ENCODE results near the gene PLA2G2A. TPM values are rescaled to one million over a fixed set of nuclear protein-coding genes. Genes with fewer than 3 reads are reported as not detected.

The PLA2G2A gene
- total RNA-seq (100 to 1,000 TPM in 2 of 10 donors, 10 to 100 TPM in 5, 1 to 10 TPM in 3; 2.8 to 296 (median 32.6) TPM), polyA plus RNA-seq (100 to 1,000 TPM; 349 to 593 TPM)
- long read RNA-seq, donor 1, transcript PLA2G2A-202 (5 exons, 974 nt), result major isoform, 27 of 43 reads
- long read RNA-seq, donor 1, partial matches to known transcripts, result 13 of 43 reads
- long read RNA-seq, donor 1, other reads (novel, unspliced or antisense), result 2 of 43 reads
- long read RNA-seq, donor 2, partial matches to known transcripts, result 4 of 9 reads
- long read RNA-seq, donor 2, other reads (novel, unspliced or antisense), result 2 of 9 reads
- long read RNA-seq, donor 3, partial matches to known transcripts, result 1 of 4 reads
- long read RNA-seq, donor 3, other reads (novel, unspliced or antisense), result 0 of 4 reads

DNA sequence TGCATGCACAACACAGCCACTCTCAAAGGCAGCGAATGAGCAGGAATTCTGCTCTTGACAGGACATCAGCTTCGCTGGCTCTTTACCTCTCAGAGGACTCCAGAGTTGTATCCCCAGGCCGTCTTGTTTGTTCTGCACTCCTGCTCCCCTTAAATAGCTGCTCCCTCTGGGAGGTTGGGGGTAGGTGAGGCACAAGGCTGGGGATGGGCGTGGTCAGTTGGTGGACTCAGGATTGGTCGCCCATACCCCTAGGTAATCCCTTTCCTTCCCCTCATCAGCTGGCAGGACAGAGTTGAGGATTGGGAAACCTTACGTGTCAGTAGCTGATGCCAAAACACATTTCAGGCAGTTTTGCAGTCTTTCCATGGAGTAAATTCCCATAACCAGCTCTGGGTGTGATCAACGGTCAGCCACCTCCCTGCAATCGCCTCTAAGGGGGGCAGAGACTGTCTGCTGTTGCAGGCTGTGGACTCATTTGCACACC is at the start of gene PLA2G2A:
TSS of gene PLA2G2A (minus strand) at position 125 of the 484 bp plus-strand sequence. CDS start 845 bp downstream, outside the sequence.
- Histone ChIP-seq H3K9me3 (no peaks in the 10 kb centered on the region), H3K27me3 (peaks cover 0 to 12% (median 0%) of the 10 kb centered on the region in 7 donors), H3K36me3 (no peaks in the 10 kb centered on the region), H3K4me3 (peak within 1 kb of the TSS in 1 of 10 donors; percentile 7), H3K4me1 (peaks cover 0 to 38% (median 6%) of the 10 kb centered on the region in 9 donors), H3K27ac (peak within 1 kb of the TSS in 1 of 10 donors; percentile 62)
- intact Hi-C loops (cut with DNase I), result loop anchor here in 8 of 10 donors (5.0 to 10.0 kb wide), 7 partner anchors 95 to 218 kb away; partner anchors contain the start of gene PLA2G5 (in 1 of the 8)
- peak in 2 of 8 donors; percentile 11 to 67 for ATAC-seq
- no peak for TF ChIP-seq CTCF (IDR thresholded peaks at IDR 0.05)
- no peak for DNase-seq
- WGBS, 2 donors, result 72 to 76% methylated on average over 8 of the region's 8 CpGs

- no peak for TF ChIP-seq CTCF (IDR thresholded peaks at IDR 0.05)
- 50 to 51% methylated on average over 5 of the region's 5 CpGs for WGBS, 2 donors
- Histone ChIP-seq H3K27ac (peak overlapping the region; percentile 79 to 96 (median 88)), H3K36me3 (no peaks in the 10 kb centered on the region), H3K4me3 (peak overlapping the region; percentile 22 to 58 (median 50)), H3K27me3 (no peaks in the 10 kb centered on the region), H3K4me1 (peaks cover 0 to 36% (median 0%) of the 10 kb centered on the region in 9 donors), H3K9me3 (peaks cover 0 to 12% (median 0%) of the 10 kb centered on the region in 11 donors)
- intact Hi-C loops (cut with DNase I), result loop anchor here in 1 of 10 donors (5.0 kb wide), 1 partner anchor 44 kb away; the partner anchor contains the start of gene PLA2G5
- peak in 1 of 2 donors; percentile 19 for DNase-seq
- peak; percentile 21 to 43 (median 28) for ATAC-seq
These were observed 49.3 kb upstream of the PLA2G2A start for GRCh38 chr1:20028726-20029125.

GRCh38 chr1:20028125-20028524 is 48.7 kb upstream of the PLA2G2A start:
- no peak for TF ChIP-seq CTCF (IDR thresholded peaks at IDR 0.05)

GRCh38 chr1:20017741-20018140 is 38.3 kb upstream of the PLA2G2A start:
- WGBS, 2 donors, result 92 to 94% methylated on average over 1 of the region's 1 CpG
- Histone ChIP-seq H3K27me3 (no peaks in the 10 kb centered on the region), H3K4me3 (no peak overlapping the region), H3K36me3 (no peaks in the 10 kb centered on the region), H3K9me3 (peaks cover 0 to 69% (median 32%) of the 10 kb centered on the region in 11 donors), H3K4me1 (no peaks in the 10 kb centered on the region), H3K27ac (no peak overlapping the region)
- DNase-seq (no peak), ATAC-seq (no peak)
- no peak for TF ChIP-seq CTCF (IDR thresholded peaks at IDR 0.05)
- intact Hi-C loops (cut with DNase I), result no loop called here

More at GRCh38 chr1:20028125-20028524, 48.7 kb upstream of the PLA2G2A start:
- Histone ChIP-seq H3K9me3 (peaks cover 0 to 18% (median 0%) of the 10 kb centered on the region in 11 donors), H3K4me3 (peak overlapping the region in 9 of 10 donors; percentile 39 to 58 (median 52)), H3K4me1 (peaks cover 0 to 30% (median 0%) of the 10 kb centered on the region in 9 donors), H3K27ac (peak overlapping the region; percentile 79 to 96 (median 88)), H3K36me3 (no peaks in the 10 kb centered on the region), H3K27me3 (no peaks in the 10 kb centered on the region)
- DNase-seq (peak; percentile 42 to 51), ATAC-seq (peak; percentile 53 to 92 (median 81))
- intact Hi-C loops (cut with DNase I), result loop anchor here in 1 of 10 donors (5.0 kb wide), 1 partner anchor 44 kb away; the partner anchor contains the start of gene PLA2G5
- 42 to 59% methylated on average over 5 of the region's 5 CpGs for WGBS, 2 donors

All from heart right ventricle (tissue), 16 donors.